Natural killer cell treated with Interleukin-12 subunit alpha and Interleukin-12 subunit beta and Interleukin-15 and Interleukin-18, amount 100 ng/mL, for 72 hours (primary cell): ENCODE results near the gene WFDC11. TPM values are rescaled to one million over a fixed set of nuclear protein-coding genes. Genes with fewer than 3 reads are reported as not detected.

ENCODE experiments used
- ATAC-seq, 2 donors: fragments of 150-1000 bp; cut with Tn5 transposase in 1 of 2; sonication (Bioruptor Pico), chemical (Tn5 transposase) in 1 of 2; 2 replicates each; pipeline ENCODE4 v1.10.0; 2021
- DNase-seq: peaks from one replicate; pipeline ENCODE4 v3.0.0; 2022; ENCODE audit warnings: low spot score
- H3K27ac Mint-ChIP-seq, 2 donors: 1 replicate in 1 of 2; 2 replicates in 1 of 2; pipeline ENCODE4 v1.8.0; 2022; ENCODE audit warnings: mixed read lengths in 2 of 2, mild to moderate bottlenecking in 1 of 2, moderate library complexity in 1 of 2
- H3K27me3 Mint-ChIP-seq, 2 donors: 1 replicate in 1 of 2; 2 replicates in 1 of 2; pipeline ENCODE4 v1.8.0; 2022; ENCODE audit warnings: mixed read lengths in 2 of 2
- H3K36me3 Mint-ChIP-seq: one replicate; pipeline ENCODE4 v1.8.0; 2022; ENCODE audit warnings: mixed read lengths
- H3K4me1 Mint-ChIP-seq, 2 donors: 1 replicate in 1 of 2; 2 replicates in 1 of 2; pipeline ENCODE4 v1.8.0; 2022; ENCODE audit warnings: low read depth in 2 of 2, mixed read lengths in 2 of 2, mild to moderate bottlenecking in 1 of 2
- H3K4me3 Mint-ChIP-seq: one replicate; pipeline ENCODE4 v1.8.0; 2022; ENCODE audit warnings: mixed read lengths
- H3K9me3 Mint-ChIP-seq: 2 replicates; pipeline ENCODE4 v1.8.0; 2022; ENCODE audit warnings: mixed read lengths
- total RNA-seq, 2 donors: library from RNA; stranded (reverse); gene quantifications; one replicate each; pipeline ENCODE4 v1.2.3, GENCODE V29; 2022

The WFDC11 gene
- total RNA-seq, 2 donors from 2014 or later: not detected

- H3K36me3 Mint-ChIP-seq: peaks cover 13% of the 10 kb centered on the region
- H3K27me3 Mint-ChIP-seq: peaks cover 23 to 35% of the 10 kb centered on the region in 2 donors
- no peak overlapping the region for H3K4me3 Mint-ChIP-seq
- H3K9me3 Mint-ChIP-seq: peaks cover 4% of the 10 kb centered on the region
- no peak for DNase-seq
- no peak for ATAC-seq
- no peaks in the 10 kb centered on the region for H3K4me1 Mint-ChIP-seq
- no peak overlapping the region for H3K27ac Mint-ChIP-seq
Observed at GRCh38 chr20:45607810-45608209, 62.2 kb downstream of the WFDC11 start.

Other genes with a start within 250 kb of the WFDC11 start
- not detected for gene WFDC2, start 200.5 kb downstream of the WFDC11 start, total RNA-seq
- not detected for gene SPINT3, start 154.6 kb downstream of the WFDC11 start, total RNA-seq
- gene WFDC6, start 130.8 kb downstream of the WFDC11 start, total RNA-seq: not detected
- gene EPPIN, start 122.8 kb downstream of the WFDC11 start, total RNA-seq: not detected
- not detected for gene WFDC8, start 91.0 kb downstream of the WFDC11 start, total RNA-seq
- not detected for gene WFDC10A, start 40.5 kb downstream of the WFDC11 start, total RNA-seq
- not detected for gene WFDC9, start 39.0 kb downstream of the WFDC11 start, total RNA-seq
- gene WFDC13, start 31.8 kb upstream of the WFDC11 start, total RNA-seq: not detected
- not detected for gene WFDC10B, start 34.8 kb upstream of the WFDC11 start, total RNA-seq
- not detected for gene SPINT4, start 52.1 kb upstream of the WFDC11 start, total RNA-seq
- not detected for gene WFDC3, start 121.6 kb upstream of the WFDC11 start, total RNA-seq
- 10 to 100 TPM; 25.5 to 30.4 TPM for gene DNTTIP1, start 121.7 kb upstream of the WFDC11 start, total RNA-seq
- gene UBE2C, start 142.4 kb upstream of the WFDC11 start, total RNA-seq: 100 to 1,000 TPM in 1 of 2 donors, 10 to 100 TPM in 1; 89.7 to 139 TPM
- not detected for gene TNNC2, start 157.1 kb upstream of the WFDC11 start, total RNA-seq
- 1 to 10 TPM; 1.5 to 2.2 TPM for gene SNX21, start 163.6 kb upstream of the WFDC11 start, total RNA-seq
- 10 to 100 TPM; 24.4 to 26.2 TPM for gene ACOT8, start 187.2 kb upstream of the WFDC11 start, total RNA-seq
- gene ZSWIM3, start 187.4 kb upstream of the WFDC11 start, total RNA-seq: 1 to 10 TPM; 5.5 to 6.4 TPM
- 1 to 10 TPM; 2.7 to 3.2 TPM for gene ZSWIM1, start 211.0 kb upstream of the WFDC11 start, total RNA-seq
- 1 to 10 TPM in 1 of 2 donors, not detected in 1; 1.0 TPM for gene SPATA25, start 217.4 kb upstream of the WFDC11 start, total RNA-seq
- 1 to 10 TPM in 1 of 2 donors, under 1 TPM in 1; 0.29 to 1.9 TPM for gene NEURL2, start 221.0 kb upstream of the WFDC11 start, total RNA-seq
- gene CTSA, start 221.1 kb upstream of the WFDC11 start, total RNA-seq: 10 to 100 TPM; 42.2 to 55.6 TPM
- gene PLTP, start 241.9 kb upstream of the WFDC11 start, total RNA-seq: 1 to 10 TPM; 3.0 to 8.8 TPM